GM12878 (cell line): Measurements from ENCODE around the gene KIRREL3. TPM values are rescaled to one million over a fixed set of nuclear protein-coding genes. Genes with fewer than 3 reads are reported as not detected.

ENCODE experiments used
- ATAC-seq: fragments of 200-7000 bp; cut with Tn5 transposase; 3 replicates; pipeline ENCODE4 v1.9.1; 2020; ENCODE audit warnings: mild to moderate bottlenecking, moderate library complexity
- BruUV-seq: library from RNA; stranded (reverse); fragments of 400-500 nt; replicated peaks from 2 replicates; lab custom pipeline; 2021; lab: Mats Ljungman, UMichigan
- CTCF ChIA-PET: fragments of 300-600 bp; sonication (Branson Sonifier 250); formaldehyde crosslinking; extraction: SDS; loops from one replicate; lab custom pipeline; 2021; ENCODE audit warnings: inconsistent platforms; lab: Yijun Ruan, JAX
- POLR2A ChIA-PET: fragments of 350-600 bp; formaldehyde crosslinking; extraction: SDS; loops from one replicate; lab custom pipeline; 2021; ENCODE audit warnings: inconsistent platforms; lab: Charles Lee
- RAD21 ChIA-PET: fragments of 300-600 bp; sonication (Branson Sonifier 250); formaldehyde crosslinking; loops from one replicate; lab custom pipeline; 2023; ENCODE audit warnings: antibody characterized with exemption; ENCODE audit not compliant: unreplicated experiment; lab: Charles Lee
- SMC1A ChIA-PET: fragments of 300-600 bp; sonication (Branson Sonifier 250); formaldehyde crosslinking; loops from one replicate; lab custom pipeline; 2023; ENCODE audit not compliant: unreplicated experiment, uncharacterized antibody; lab: Charles Lee
- DNase-seq: peaks from one replicate; pipeline ENCODE4 v3.0.0-alpha.2; 2011; ENCODE audit warnings: low read depth, low spot score
- FAIRE-seq: peaks from 3 replicates; lab custom pipeline; 2011; peaks lifted over from hg19 to GRCh38; lab: Jason Lieb, UNC
- H2AFZ ChIP-seq: 2 replicates; pipeline ENCODE4 v1.6.0; 2011; ENCODE audit warnings: low read depth, low read length, control low read depth; ENCODE audit not compliant: control insufficient read depth
- H3K27ac ChIP-seq: 2 replicates; pipeline ENCODE4 v1.5.1; 2011; ENCODE audit warnings: control low read depth; ENCODE audit not compliant: control insufficient read depth, insufficient read depth
- H3K27me3 ChIP-seq, 2 experiments: replicated peaks in 1 of 2; 2 replicates each; pipeline versions ENCODE4 v1.6.0 to v1.6.1; 2011; ENCODE audit warnings: low read length in 1 of 2; ENCODE audit not compliant: control insufficient read depth in 2 of 2, insufficient read depth in 2 of 2
- H3K36me3 ChIP-seq, 2 experiments: 2 replicates each; pipeline ENCODE4 v1.5.1; 2011; ENCODE audit warnings: low read length in 1 of 2; ENCODE audit not compliant: control insufficient read depth in 2 of 2, insufficient read depth in 2 of 2
- H3K4me1 ChIP-seq: 2 replicates; pipeline ENCODE4 v1.6.1; 2011; ENCODE audit warnings: mild to moderate bottlenecking, low read length, moderate library complexity, mixed read lengths; ENCODE audit not compliant: control insufficient read depth, insufficient read depth
- H3K4me2 ChIP-seq: 2 replicates; pipeline ENCODE4 v1.6.0; 2011; ENCODE audit warnings: control low read depth; ENCODE audit not compliant: control insufficient read depth, insufficient read depth
- H3K4me3 ChIP-seq: fragments of 200-600 bp; sonication (generic); 2 replicates; pipeline ENCODE4 v1.5.1; 2016
- H3K79me2 ChIP-seq: 2 replicates; pipeline ENCODE4 v1.6.0; 2011; ENCODE audit warnings: low read length; ENCODE audit not compliant: control insufficient read depth, insufficient read depth
- H3K9ac ChIP-seq: 2 replicates; pipeline ENCODE4 v1.8.0; 2011; ENCODE audit warnings: low read length, control low read depth, mixed read lengths; ENCODE audit not compliant: control insufficient read depth, insufficient read depth
- H3K9me3 ChIP-seq: replicated peaks from 3 replicates; pipeline ENCODE4 v1.5.1; 2011; ENCODE audit warnings: mild to moderate bottlenecking, low read length; ENCODE audit not compliant: control insufficient read depth, insufficient read depth
- H4K20me1 ChIP-seq: 2 replicates; pipeline ENCODE4 v1.6.0; 2011; ENCODE audit not compliant: control insufficient read depth, insufficient read depth
- CHD1 ChIP-seq: IDR thresholded peaks from 2 replicates; pipeline ENCODE4 v1.6.1; 2012; ENCODE audit warnings: low read depth, low read length, improper control_type of control experiment
- EP300 ChIP-seq, 2 experiments: fragments of 150-350 bp in 1 of 2; IDR thresholded peaks; 2 replicates each; pipeline ENCODE4 v1.6.1; 2011 to 2012; ENCODE audit warnings: low read depth in 2 of 2, low read length in 2 of 2, borderline replicate concordance in 1 of 2, improper control_type of control experiment in 1 of 2, inconsistent platforms in 1 of 2; ENCODE audit not compliant: control insufficient read depth in 1 of 2
- FOXK2 ChIP-seq: fragments of 450-650 bp; IDR thresholded peaks from 2 replicates; pipeline ENCODE4 v1.6.1; 2017; ENCODE audit warnings: mild to moderate bottlenecking, moderate library complexity
- HDAC6 ChIP-seq: fragments of 200-600 bp; sonication (generic); IDR thresholded peaks from one replicate; pipeline ENCODE4 v1.8.0; 2017; ENCODE audit warnings: antibody characterized with exemption; ENCODE audit not compliant: unreplicated experiment
- IKZF1 ChIP-seq: fragments of 450-650 bp; conservative IDR thresholded peaks from 2 replicates; pipeline ENCODE4 v1.6.1; 2017; ENCODE audit warnings: antibody characterized with exemption, mild to moderate bottlenecking
- NBN ChIP-seq: fragments of 450-650 bp; IDR thresholded peaks from 2 replicates; pipeline ENCODE4 v1.6.1; 2016
- NFIC ChIP-seq: IDR thresholded peaks from 2 replicates; pipeline ENCODE4 v1.6.1; 2012; ENCODE audit warnings: low read depth, mild to moderate bottlenecking, inconsistent platforms, low read length, moderate library complexity
- PAX8 ChIP-seq: fragments of 450-650 bp; IDR thresholded peaks from 2 replicates; pipeline ENCODE4 v1.6.1; 2017; ENCODE audit warnings: mild to moderate bottlenecking, moderate library complexity
- SMAD5 ChIP-seq: IDR thresholded peaks from 2 replicates; pipeline ENCODE4 v1.6.1; 2016; ENCODE audit warnings: antibody characterized with exemption, low read depth
- SREBF2 ChIP-seq: IDR thresholded peaks from 2 replicates; pipeline ENCODE4 v1.6.1; 2012; ENCODE audit warnings: mild to moderate bottlenecking, low read length
- STAT3 ChIP-seq: IDR thresholded peaks from 2 replicates; pipeline ENCODE4 v1.6.1; 2011; ENCODE audit warnings: low read depth, low read length, improper control_type of control experiment
- TAF1 ChIP-seq: IDR thresholded peaks from 2 replicates; pipeline ENCODE4 v1.6.1; 2011; ENCODE audit warnings: mild to moderate bottlenecking, low read depth, low read length, borderline replicate concordance
- ZNF207 ChIP-seq: fragments of 450-650 bp; IDR thresholded peaks from 2 replicates; pipeline ENCODE4 v1.6.1; 2014; ENCODE audit warnings: antibody characterized with exemption, mild to moderate bottlenecking, borderline replicate concordance
- ZNF24 ChIP-seq: fragments of 450-650 bp; IDR thresholded peaks from 2 replicates; pipeline ENCODE4 v1.6.1; 2017; ENCODE audit warnings: antibody characterized with exemption, mild to moderate bottlenecking
- ZNF274 ChIP-seq: IDR thresholded peaks from one replicate; pipeline ENCODE4 v1.8.0; 2011; ENCODE audit not compliant: insufficient read length, insufficient read depth
- WGBS: methylation state at CpG from one replicate; pipeline ENCODE4 v1.1.6; 2016; ENCODE audit warnings: low lambda C conversion rate; ENCODE audit not compliant: insufficient replicate concordance, insufficient coverage; ENCODE audit errors: missing lambda C conversion rate; 5-methylcytosine and 5-hydroxymethylcytosine counted together
- in situ Hi-C: fragments of 300-500 bp; cut with MboI; formaldehyde crosslinking; loops from 9 replicates; pipeline ENCODE4 v1.14.3; 2018; ENCODE audit warnings: mixed read lengths
- intact Hi-C: fragments of 100-400 bp; cut with micrococcal nuclease; formaldehyde crosslinking; loops from one replicate; pipeline ENCODE4 v1.14.2; 2022; ENCODE audit not compliant: unreplicated experiment
- polyA plus RNA-seq, 11 experiments: library from polyadenylated mRNA; depleted of rRNA in 4 of 11; unstranded in 6 of 11; stranded (reverse) in 5 of 11; fragments of >200 nt; fragmentation: Nextera tagmentation in 4 of 11; fragmentation: Illumina TruSeq in 1 of 11; extraction: Ambion mirVana in 4 of 11; extraction: Trizol in 1 of 11; gene quantifications; 1 replicate in 1 of 11; 2 replicates in 10 of 11; pipeline versions ENCODE4 v1.2.1 to v1.2.3, GENCODE V29; 2011 to 2016; ENCODE audit warnings: inconsistent platforms in 2 of 11, missing spikeins in 2 of 11, low read depth in 1 of 11
- total RNA-seq, 4 experiments: library from RNA; depleted of rRNA in 3 of 4; stranded (reverse); fragments of >200 nt in 3 of 4; fragmentation: Illumina TruSeq in 1 of 4; extraction: Trizol in 1 of 4; gene quantifications; 2 replicates each; pipeline versions ENCODE4 v1.2.1 to v1.2.3, GENCODE V29; 2013 to 2021
- TF ChIP-seq, protein P1 (sequence below): IDR thresholded peaks from 2 replicates; pipeline ENCODE4 v1.6.1; 2012; ENCODE audit warnings: low read depth, low read length, improper control_type of control experiment
- TF ChIP-seq, protein P2 (sequence below), 3 experiments: IDR thresholded peaks in 2 of 3; conservative IDR thresholded peaks in 1 of 3; 2 replicates each; pipeline ENCODE4 v1.5.1; 2011; ENCODE audit warnings: low read depth in 3 of 3, low read length in 3 of 3, mild to moderate bottlenecking in 3 of 3, control low read depth in 2 of 3, moderate library complexity in 2 of 3, inconsistent platforms in 1 of 3, mixed read lengths in 1 of 3; ENCODE audit not compliant: control insufficient read depth in 2 of 3, insufficient read depth in 1 of 3; ENCODE audit errors: extremely low read depth in 1 of 3
- TF ChIP-seq, protein P3 (sequence below): IDR thresholded peaks from 2 replicates; pipeline ENCODE4 v1.6.1; 2011; ENCODE audit warnings: borderline replicate concordance, low read depth, mild to moderate bottlenecking, moderate library complexity, low read length; ENCODE audit not compliant: insufficient read depth, poor library complexity, severe bottlenecking

KIRREL3 gene
- total and polyA plus RNA-seq, 10 of the 15 experiments (the other 5 are each of a cell fraction or from before 2014, with no cell fraction given) = under 0.01 TPM; not detected in 9

DNA sequence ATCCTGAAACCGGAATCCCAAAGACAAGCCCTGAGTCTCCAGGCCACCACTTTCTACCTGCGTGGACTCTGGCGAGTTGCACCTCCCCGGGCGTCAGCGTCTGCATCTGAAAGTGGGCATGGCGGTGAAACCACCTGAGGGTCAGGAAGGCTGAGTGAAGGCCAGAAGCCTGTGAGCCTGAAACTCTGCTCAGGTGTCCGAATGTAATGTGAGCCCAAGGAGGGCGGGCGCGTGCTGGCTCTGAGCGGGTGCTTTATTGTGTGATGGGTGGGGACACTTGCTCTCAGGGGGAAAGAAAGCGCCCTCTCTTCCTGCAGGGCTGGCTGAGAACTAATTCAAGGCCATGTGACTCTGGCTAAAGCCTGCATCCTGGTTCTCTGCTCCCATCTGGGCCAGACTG lies 509.5 kb downstream of the KIRREL3 start:
- no peaks in the 10 kb centered on the region for H3K9me3 ChIP-seq
- no TSS peak for BruUV-seq
- H3K4me2 ChIP-seq = no peak overlapping the region
- ChIA-PET CTCF (no interaction called here), RAD21 (no interaction called here), POLR2A (no interaction called here), SMC1A (no interaction called here)
- no peak overlapping the region for H3K4me3 ChIP-seq
- peaks cover 0 to 3% of the 10 kb centered on the region in 2 experiments; a peak in 3 of 4 replicates for H3K27me3 ChIP-seq
- ATAC-seq = no peak
- intact Hi-C loops = no loop called here
- FAIRE-seq = no peak
- no peak overlapping the region for H2AFZ ChIP-seq
- no peak for DNase-seq
- H3K4me1 ChIP-seq = no peaks in the 10 kb centered on the region
- no peak overlapping the region for H3K9ac ChIP-seq
- no peak for TF ChIP-seq SREBF2
- TF ChIP-seq, protein P1, sequence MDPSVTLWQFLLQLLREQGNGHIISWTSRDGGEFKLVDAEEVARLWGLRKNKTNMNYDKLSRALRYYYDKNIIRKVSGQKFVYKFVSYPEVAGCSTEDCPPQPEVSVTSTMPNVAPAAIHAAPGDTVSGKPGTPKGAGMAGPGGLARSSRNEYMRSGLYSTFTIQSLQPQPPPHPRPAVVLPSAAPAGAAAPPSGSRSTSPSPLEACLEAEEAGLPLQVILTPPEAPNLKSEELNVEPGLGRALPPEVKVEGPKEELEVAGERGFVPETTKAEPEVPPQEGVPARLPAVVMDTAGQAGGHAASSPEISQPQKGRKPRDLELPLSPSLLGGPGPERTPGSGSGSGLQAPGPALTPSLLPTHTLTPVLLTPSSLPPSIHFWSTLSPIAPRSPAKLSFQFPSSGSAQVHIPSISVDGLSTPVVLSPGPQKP = no peak
- no peak for TF ChIP-seq SMAD5
- no peak for TF ChIP-seq HDAC6
- TF ChIP-seq NBN = no peak
- TF ChIP-seq ZNF24 = no peak
- TF ChIP-seq, protein P2, sequence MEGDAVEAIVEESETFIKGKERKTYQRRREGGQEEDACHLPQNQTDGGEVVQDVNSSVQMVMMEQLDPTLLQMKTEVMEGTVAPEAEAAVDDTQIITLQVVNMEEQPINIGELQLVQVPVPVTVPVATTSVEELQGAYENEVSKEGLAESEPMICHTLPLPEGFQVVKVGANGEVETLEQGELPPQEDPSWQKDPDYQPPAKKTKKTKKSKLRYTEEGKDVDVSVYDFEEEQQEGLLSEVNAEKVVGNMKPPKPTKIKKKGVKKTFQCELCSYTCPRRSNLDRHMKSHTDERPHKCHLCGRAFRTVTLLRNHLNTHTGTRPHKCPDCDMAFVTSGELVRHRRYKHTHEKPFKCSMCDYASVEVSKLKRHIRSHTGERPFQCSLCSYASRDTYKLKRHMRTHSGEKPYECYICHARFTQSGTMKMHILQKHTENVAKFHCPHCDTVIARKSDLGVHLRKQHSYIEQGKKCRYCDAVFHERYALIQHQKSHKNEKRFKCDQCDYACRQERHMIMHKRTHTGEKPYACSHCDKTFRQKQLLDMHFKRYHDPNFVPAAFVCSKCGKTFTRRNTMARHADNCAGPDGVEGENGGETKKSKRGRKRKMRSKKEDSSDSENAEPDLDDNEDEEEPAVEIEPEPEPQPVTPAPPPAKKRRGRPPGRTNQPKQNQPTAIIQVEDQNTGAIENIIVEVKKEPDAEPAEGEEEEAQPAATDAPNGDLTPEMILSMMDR (IDR thresholded peaks at IDR 0.05 in 2 of 3, conservative IDR thresholded peaks at IDR 0.05 in 1 of 3; ENCODE audit: control insufficient read depth in 2 of 3, extremely low read depth in 1 of 3, insufficient read depth in 1 of 3, low read depth in 3 of 3, low read length in 3 of 3) = no peak
- TF ChIP-seq IKZF1 = no peak
- TF ChIP-seq PAX8 = no peak
- TF ChIP-seq ZNF274 = no peak
- TF ChIP-seq STAT3 = no peak
- TF ChIP-seq ZNF207 = no peak
- no peak for TF ChIP-seq NFIC
- TF ChIP-seq, protein P3, sequence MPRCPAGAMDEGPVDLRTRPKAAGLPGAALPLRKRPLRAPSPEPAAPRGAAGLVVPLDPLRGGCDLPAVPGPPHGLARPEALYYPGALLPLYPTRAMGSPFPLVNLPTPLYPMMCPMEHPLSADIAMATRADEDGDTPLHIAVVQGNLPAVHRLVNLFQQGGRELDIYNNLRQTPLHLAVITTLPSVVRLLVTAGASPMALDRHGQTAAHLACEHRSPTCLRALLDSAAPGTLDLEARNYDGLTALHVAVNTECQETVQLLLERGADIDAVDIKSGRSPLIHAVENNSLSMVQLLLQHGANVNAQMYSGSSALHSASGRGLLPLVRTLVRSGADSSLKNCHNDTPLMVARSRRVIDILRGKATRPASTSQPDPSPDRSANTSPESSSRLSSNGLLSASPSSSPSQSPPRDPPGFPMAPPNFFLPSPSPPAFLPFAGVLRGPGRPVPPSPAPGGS = no peak
- no peak for TF ChIP-seq CHD1
- no peak for TF ChIP-seq FOXK2
- TF ChIP-seq TAF1 = no peak
- no peak for TF ChIP-seq EP300 (IDR thresholded peaks at IDR 0.05; ENCODE audit: borderline replicate concordance in 1 of 2, control insufficient read depth in 1 of 2, low read depth in 2 of 2, low read length in 2 of 2)
- H3K79me2 ChIP-seq = no peaks in the 10 kb centered on the region
- no peak overlapping the region for H3K27ac ChIP-seq
- WGBS = 25% methylated on average over 13 of the region's 13 CpGs
- in situ Hi-C loops = no loop called here
- H4K20me1 ChIP-seq = no peaks in the 10 kb centered on the region
- H3K36me3 ChIP-seq = no peaks in the 10 kb centered on the region
